A549 (cell line): Measurements from ENCODE around the gene SKI. TPM values are rescaled to one million over a fixed set of nuclear protein-coding genes. Genes with fewer than 3 reads are reported as not detected.

Source experiments
- ATAC-seq, 2 experiments: fragments of 200-7000 bp in 1 of 2; fragments of >200 bp in 1 of 2; cut with Nextera tagmentation in 1 of 2; cut with Tn5 transposase in 1 of 2; 3 replicates each; pipeline versions ENCODE4 v1.8.0 to v1.9.1; 2018 to 2020; ENCODE audit warnings: mild to moderate bottlenecking in 1 of 2, moderate library complexity in 1 of 2
- CTCF ChIA-PET: fragments of 300-600 bp; sonication (Branson Sonifier 250); formaldehyde crosslinking; extraction: SDS; loops from one replicate; lab custom pipeline; 2021; ENCODE audit warnings: antibody characterized with exemption, inconsistent platforms; lab: Yijun Ruan, JAX
- POLR2A ChIA-PET: fragments of 350-600 bp; formaldehyde crosslinking; extraction: SDS; loops from one replicate; lab custom pipeline; 2021; ENCODE audit warnings: antibody characterized with exemption, inconsistent platforms; lab: Yijun Ruan, JAX
- DNase-seq, 2 experiments: peaks; one replicate each; pipeline versions ENCODE4 v3.0.0 to v3.0.0-alpha.2; 2011 to 2016; ENCODE audit warnings: low read depth in 1 of 2, low spot score in 1 of 2
- FAIRE-seq: peaks from 2 replicates; lab custom pipeline; 2011; peaks lifted over from hg19 to GRCh38; lab: Jason Lieb, UNC
- H3K27ac ChIP-seq, 2 experiments: fragments of >200 bp; sonication (Bioruptor Twin); formaldehyde crosslinking; 3 replicates each; pipeline ENCODE4 v1.5.1; 2016 to 2017
- H3K4me1 ChIP-seq: fragments of >200 bp; sonication (Bioruptor Twin); formaldehyde crosslinking; 3 replicates; pipeline ENCODE4 v1.6.1; 2016
- H3K4me2 ChIP-seq: fragments of >200 bp; sonication (Bioruptor Twin); formaldehyde crosslinking; 3 replicates; pipeline ENCODE4 v1.6.1; 2016
- H3K4me3 ChIP-seq: fragments of >200 bp; sonication (Bioruptor Twin); formaldehyde crosslinking; 3 replicates; pipeline ENCODE4 v1.5.1; 2016
- H3K9me3 ChIP-seq: fragments of >200 bp; sonication (Bioruptor Twin); formaldehyde crosslinking; 3 replicates; pipeline ENCODE4 v1.6.1; 2016
- CBX8 ChIP-seq: fragments of 200-600 bp; sonication (generic); IDR thresholded peaks from 2 replicates; pipeline ENCODE4 v1.6.1; 2016
- CHD2 ChIP-seq: fragments of 150-350 bp; IDR thresholded peaks from 2 replicates; pipeline ENCODE4 v1.6.1; 2014; ENCODE audit warnings: low read length; ENCODE audit not compliant: partially characterized antibody
- CHD4 ChIP-seq: fragments of 200-600 bp; sonication (generic); IDR thresholded peaks from 2 replicates; pipeline ENCODE4 v1.6.1; 2016; ENCODE audit warnings: antibody characterized with exemption, mild to moderate bottlenecking, borderline replicate concordance
- CTCF ChIP-seq: fragments of >200 bp; sonication (Bioruptor Twin); formaldehyde crosslinking; IDR thresholded peaks from 3 replicates; pipeline ENCODE4 v1.5.1; 2016
- EHF ChIP-seq: fragments of 250-450 bp; sonication (Bioruptor Pico); IDR thresholded peaks from 2 replicates; pipeline ENCODE4 v1.5.0; 2020; ENCODE audit warnings: mild to moderate bottlenecking
- EP300 ChIP-seq, 2 experiments: fragments of >200 bp; sonication (Bioruptor Twin); formaldehyde crosslinking; IDR thresholded peaks; 2 replicates in 1 of 2; 3 replicates in 1 of 2; pipeline ENCODE4 v1.6.1; 2016 to 2017
- ESRRA ChIP-seq: fragments of 150-350 bp; IDR thresholded peaks from 2 replicates; pipeline ENCODE4 v1.6.1; 2014; ENCODE audit warnings: mild to moderate bottlenecking, low read length, borderline replicate concordance
- HEYL ChIP-seq: fragments of 250-450 bp; sonication (Bioruptor Pico); IDR thresholded peaks from 2 replicates; pipeline ENCODE4 v1.8.0; 2021; ENCODE audit warnings: mild to moderate bottlenecking, moderate library complexity
- HOXA7 ChIP-seq: fragments of 250-450 bp; sonication (Bioruptor Pico); IDR thresholded peaks from 2 replicates; pipeline ENCODE4 v1.5.0; 2020; ENCODE audit warnings: mild to moderate bottlenecking, moderate library complexity
- HOXB5 ChIP-seq: fragments of 250-450 bp; sonication (Bioruptor Pico); IDR thresholded peaks from 2 replicates; pipeline ENCODE4 v1.5.0; 2020; ENCODE audit warnings: mild to moderate bottlenecking, moderate library complexity
- JUN ChIP-seq, 2 experiments: fragments of >200 bp; sonication (Bioruptor Twin); formaldehyde crosslinking; IDR thresholded peaks; 2 replicates in 1 of 2; 3 replicates in 1 of 2; pipeline ENCODE4 v1.6.1; 2016 to 2017
- KDM1A ChIP-seq: fragments of 200-600 bp; sonication (generic); IDR thresholded peaks from 2 replicates; pipeline ENCODE4 v1.6.1; 2016; ENCODE audit warnings: low read depth, mild to moderate bottlenecking
- KDM5A ChIP-seq: fragments of 200-600 bp; sonication (generic); IDR thresholded peaks from 2 replicates; pipeline ENCODE4 v1.6.1; 2016; ENCODE audit warnings: antibody characterized with exemption, mild to moderate bottlenecking
- MAFK ChIP-seq: fragments of 450-650 bp; IDR thresholded peaks from 2 replicates; pipeline ENCODE4 v1.6.1; 2014; ENCODE audit not compliant: partially characterized antibody
- MAZ ChIP-seq: fragments of 150-350 bp; IDR thresholded peaks from 2 replicates; pipeline ENCODE4 v1.6.1; 2014; ENCODE audit warnings: antibody characterized with exemption, low read depth, low read length, borderline replicate concordance
- MYC ChIP-seq: IDR thresholded peaks from 2 replicates; pipeline ENCODE4 v1.6.1; 2012; ENCODE audit warnings: mild to moderate bottlenecking, inconsistent platforms, low read length, improper control_type of control experiment, borderline replicate concordance
- NPAS2 ChIP-seq: fragments of 250-450 bp; sonication (Bioruptor Pico); IDR thresholded peaks from 2 replicates; pipeline ENCODE4 v1.8.0; 2022; ENCODE audit warnings: mild to moderate bottlenecking, moderate library complexity, borderline replicate concordance
- RARB ChIP-seq: fragments of 250-450 bp; sonication (Bioruptor Pico); IDR thresholded peaks from 2 replicates; pipeline ENCODE4 v1.8.0; 2021; ENCODE audit warnings: mild to moderate bottlenecking, moderate library complexity
- RNF2 ChIP-seq: fragments of 200-600 bp; sonication (generic); IDR thresholded peaks from 2 replicates; pipeline ENCODE4 v1.6.1; 2016; ENCODE audit warnings: low read depth, mild to moderate bottlenecking, antibody characterized with exemption, moderate library complexity, borderline replicate concordance
- ZFP36 ChIP-seq: fragments of 450-650 bp; IDR thresholded peaks from 2 replicates; pipeline ENCODE4 v1.6.1; 2014; ENCODE audit warnings: borderline replicate concordance; ENCODE audit not compliant: partially characterized antibody
- ZNF302 ChIP-seq: fragments of 250-450 bp; sonication (Bioruptor Pico); IDR thresholded peaks from 2 replicates; pipeline ENCODE4 v1.9.0; 2021; ENCODE audit warnings: inconsistent platforms, mild to moderate bottlenecking, moderate library complexity
- ZSCAN20 ChIP-seq: fragments of 250-450 bp; sonication (Bioruptor Pico); IDR thresholded peaks from 2 replicates; pipeline ENCODE4 v1.8.0; 2022; ENCODE audit warnings: mild to moderate bottlenecking, moderate library complexity
- WGBS: methylation state at CpG from one replicate; pipeline ENCODE4 v1.1.6; 2017; ENCODE audit errors: missing lambda C conversion rate; 5-methylcytosine and 5-hydroxymethylcytosine counted together
- polyA plus RNA-seq, 4 experiments: library from polyadenylated mRNA; depleted of rRNA in 3 of 4; stranded (reverse); fragments of >200 nt; fragmentation: RNase III in 1 of 4; extraction: RNeasy Plus Mini Kit Qiagen cat#74134 plus additional on column Dnase treatment in 1 of 4; gene quantifications; 2 replicates in 3 of 4; 3 replicates in 1 of 4; pipeline ENCODE4 v1.2.3, GENCODE V29; 2011 to 2017
- TF ChIP-seq, protein P1 (sequence below): fragments of 250-450 bp; sonication (Bioruptor Pico); IDR thresholded peaks from 2 replicates; pipeline ENCODE4 v1.5.0; 2021; ENCODE audit warnings: mild to moderate bottlenecking, moderate library complexity, borderline replicate concordance

Gene SKI
- polyA plus RNA-seq, 2 of the 4 experiments (the other 2 are of a cell fraction), result 2.8 to 12.0 TPM

- no peak for ATAC-seq
- no peak for DNase-seq
- H3K4me1 ChIP-seq, result peaks cover 22% of the 10 kb centered on the region
- H3K4me2 ChIP-seq, result no peak overlapping the region
- TF ChIP-seq CHD4, result no peak
- no peak for TF ChIP-seq KDM1A
- no peak for TF ChIP-seq ZSCAN20
- TF ChIP-seq ZNF302 (CRISPR knock-in tag), result no peak
- no peak for TF ChIP-seq EP300 (IDR thresholded peaks at IDR 0.05)
- no peak for TF ChIP-seq MYC
- TF ChIP-seq MAZ, result no peak
- TF ChIP-seq, protein P1, sequence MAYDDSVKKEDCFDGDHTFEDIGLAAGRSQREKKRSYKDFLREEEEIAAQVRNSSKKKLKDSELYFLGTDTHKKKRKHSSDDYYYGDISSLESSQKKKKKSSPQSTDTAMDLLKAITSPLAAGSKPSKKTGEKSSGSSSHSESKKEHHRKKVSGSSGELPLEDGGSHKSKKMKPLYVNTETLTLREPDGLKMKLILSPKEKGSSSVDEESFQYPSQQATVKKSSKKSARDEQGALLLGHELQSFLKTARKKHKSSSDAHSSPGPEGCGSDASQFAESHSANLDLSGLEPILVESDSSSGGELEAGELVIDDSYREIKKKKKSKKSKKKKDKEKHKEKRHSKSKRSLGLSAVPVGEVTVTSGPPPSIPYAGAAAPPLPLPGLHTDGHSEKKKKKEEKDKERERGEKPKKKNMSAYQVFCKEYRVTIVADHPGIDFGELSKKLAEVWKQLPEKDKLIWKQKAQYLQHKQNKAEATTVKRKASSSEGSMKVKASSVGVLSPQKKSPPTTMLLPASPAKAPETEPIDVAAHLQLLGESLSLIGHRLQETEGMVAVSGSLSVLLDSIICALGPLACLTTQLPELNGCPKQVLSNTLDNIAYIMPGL (CRISPR knock-in tag), result no peak
- no peak for TF ChIP-seq HOXA7
- no peak for TF ChIP-seq HEYL
- no peak for TF ChIP-seq MAFK
- no peak for TF ChIP-seq EHF (CRISPR knock-in tag)
- TF ChIP-seq KDM5A, result no peak
- TF ChIP-seq ESRRA, result no peak
- no peak overlapping the region for H3K27ac ChIP-seq
- no peak overlapping the region for H3K4me3 ChIP-seq
- WGBS, result 95% methylated on average over 12 of the region's 28 CpGs
- no peaks in the 10 kb centered on the region for H3K9me3 ChIP-seq
- ChIA-PET POLR2A (no interaction called here), CTCF (no interaction called here)
- no peak for FAIRE-seq
Measured at GRCh38 chr1:2269193-2269921, 41.2 kb downstream of the SKI start.

GRCh38 chr1:2269922-2270259, 41.8 kb downstream of the SKI start:
- Histone ChIP-seq H3K4me1 (peaks cover 22% of the 10 kb centered on the region), H3K27ac (no peak overlapping the region), H3K4me3 (no peak overlapping the region), H3K9me3 (no peaks in the 10 kb centered on the region), H3K4me2 (no peak overlapping the region)
- DNase-seq (no peak), FAIRE-seq (no peak), ATAC-seq (no peak)
- ChIA-PET CTCF (no interaction called here), POLR2A (no interaction called here)
- TF ChIP-seq RNF2, result no peak
- no peak for TF ChIP-seq HOXA7
- no peak for TF ChIP-seq ZSCAN20
- TF ChIP-seq ESRRA, result no peak
- 100% methylated on average over 5 of the region's 13 CpGs for WGBS

GRCh38 chr1:2270260-2271100, 42.4 kb downstream of the SKI start:
- Histone ChIP-seq H3K4me3 (no peak overlapping the region), H3K4me2 (no peak overlapping the region), H3K4me1 (peaks cover 22% of the 10 kb centered on the region), H3K9me3 (no peaks in the 10 kb centered on the region), H3K27ac (no peak overlapping the region)
- no peak for TF ChIP-seq CHD2
- no peak for TF ChIP-seq CBX8
- TF ChIP-seq CTCF, result no peak
- TF ChIP-seq HOXB5, result no peak
- TF ChIP-seq RARB (CRISPR knock-in tag), result no peak
- TF ChIP-seq HEYL, result no peak
- TF ChIP-seq NPAS2, result no peak
- TF ChIP-seq JUN (IDR thresholded peaks at IDR 0.05), result no peak
- TF ChIP-seq ZFP36, result no peak
- DNase-seq, result no peak
- no peak for FAIRE-seq
- ChIA-PET CTCF (no interaction called here), POLR2A (no interaction called here)
- ATAC-seq, result no peak
- 89% methylated on average over 16 of the region's 27 CpGs for WGBS
